GM23338 (cell line): ENCODE results near the gene CNTN1. TPM values are rescaled to one million over a fixed set of nuclear protein-coding genes. Genes with fewer than 3 reads are reported as not detected.

Experiments used
- ATAC-seq: fragments of 200-7000 bp; cut with Tn5 transposase; 3 replicates; pipeline ENCODE4 v1.9.1; 2020
- DNase-seq: peaks from one replicate; pipeline ENCODE4 v3.0.0-alpha.2; 2015; ENCODE audit warnings: low spot score
- H2AFZ ChIP-seq: fragments of 200-600 bp; sonication (generic); 2 replicates; pipeline ENCODE4 v1.8.0; 2016; ENCODE audit warnings: antibody characterized with exemption, mild to moderate bottlenecking, moderate library complexity
- H3F3A ChIP-seq: fragments of 200-600 bp; sonication (generic); replicated peaks from 2 replicates; pipeline ENCODE4 v1.8.0; 2017; ENCODE audit warnings: antibody characterized with exemption, mixed run types, low read depth
- H3K27ac ChIP-seq: fragments of 200-600 bp; sonication (generic); 2 replicates; pipeline ENCODE4 v1.6.1; 2016; ENCODE audit warnings: low read depth
- H3K27me3 ChIP-seq: fragments of 200-600 bp; sonication (generic); 2 replicates; pipeline ENCODE4 v1.8.0; 2016; ENCODE audit warnings: mild to moderate bottlenecking, mixed run types, moderate library complexity; ENCODE audit not compliant: insufficient read depth
- H3K36me3 ChIP-seq: fragments of 200-600 bp; sonication (generic); 2 replicates; pipeline ENCODE4 v1.8.0; 2016; ENCODE audit warnings: mild to moderate bottlenecking; ENCODE audit not compliant: insufficient read depth
- H3K4me1 ChIP-seq: fragments of 200-600 bp; sonication (generic); 2 replicates; pipeline ENCODE4 v1.8.0; 2016; ENCODE audit warnings: mild to moderate bottlenecking, moderate library complexity; ENCODE audit not compliant: insufficient read depth
- H3K4me2 ChIP-seq: fragments of 200-600 bp; sonication (generic); 2 replicates; pipeline ENCODE4 v1.7.1; 2017; ENCODE audit warnings: mixed run types
- H3K4me3 ChIP-seq: fragments of 200-600 bp; sonication (generic); 2 replicates; pipeline ENCODE4 v1.6.1; 2016; ENCODE audit warnings: mixed run types
- H3K79me2 ChIP-seq: fragments of 200-600 bp; sonication (generic); replicated peaks from 2 replicates; pipeline ENCODE4 v1.8.0; 2017; ENCODE audit warnings: mild to moderate bottlenecking; ENCODE audit not compliant: insufficient read depth
- H3K9me2 ChIP-seq: fragments of 200-600 bp; sonication (generic); 2 replicates; pipeline ENCODE4 v1.8.0; 2017; ENCODE audit not compliant: insufficient read depth
- H4K20me1 ChIP-seq: fragments of 200-600 bp; sonication (generic); replicated peaks from 2 replicates; pipeline ENCODE4 v1.8.0; 2017; ENCODE audit warnings: mild to moderate bottlenecking; ENCODE audit not compliant: insufficient read depth
- H3K27ac Mint-ChIP-seq: 2 replicates; pipeline ENCODE4 v1.8.0; 2020; ENCODE audit warnings: inconsistent platforms, mild to moderate bottlenecking, moderate library complexity, mixed read lengths
- H3K27me3 Mint-ChIP-seq: 3 replicates; pipeline ENCODE4 v1.8.0; 2022; ENCODE audit warnings: low read depth, mild to moderate bottlenecking, moderate library complexity, mixed read lengths, inconsistent platforms; ENCODE audit not compliant: insufficient read depth, poor library complexity
- H3K36me3 Mint-ChIP-seq: 3 replicates; pipeline ENCODE4 v1.8.0; 2021; ENCODE audit warnings: low read depth, mild to moderate bottlenecking, inconsistent platforms, moderate library complexity, mixed read lengths
- H3K4me1 Mint-ChIP-seq: 3 replicates; pipeline ENCODE4 v1.8.0; 2020; ENCODE audit warnings: mild to moderate bottlenecking, inconsistent platforms, mixed read lengths
- H3K4me3 Mint-ChIP-seq: 3 replicates; pipeline ENCODE4 v1.8.0; 2021; ENCODE audit warnings: moderate library complexity, mild to moderate bottlenecking, inconsistent platforms, mixed read lengths
- H3K9me3 Mint-ChIP-seq: 3 replicates; pipeline ENCODE4 v1.8.0; 2020; ENCODE audit warnings: moderate library complexity, mild to moderate bottlenecking, inconsistent platforms, mixed read lengths
- CREB1 ChIP-seq: fragments of 250-450 bp; sonication (Bioruptor Pico); IDR thresholded peaks from 2 replicates; pipeline ENCODE4 v1.5.0; 2020; ENCODE audit warnings: low read depth, mild to moderate bottlenecking, moderate library complexity
- EZH2 ChIP-seq: fragments of 200-600 bp; sonication (generic); IDR thresholded peaks from one replicate; pipeline ENCODE4 v1.8.0; 2017; ENCODE audit warnings: antibody characterized with exemption, mild to moderate bottlenecking, low read depth; ENCODE audit not compliant: unreplicated experiment
- EZH2phosphoT487 ChIP-seq: fragments of 200-600 bp; sonication (generic); IDR thresholded peaks from one replicate; pipeline ENCODE4 v1.8.1; 2018; ENCODE audit warnings: antibody characterized with exemption; ENCODE audit not compliant: unreplicated experiment
- JUNB ChIP-seq: IDR thresholded peaks from one replicate; pipeline ENCODE4 v1.6.1; 2016; ENCODE audit warnings: antibody characterized with exemption; ENCODE audit not compliant: unreplicated experiment
- NANOG ChIP-seq: IDR thresholded peaks from 2 replicates; pipeline ENCODE4 v1.6.1; 2016; ENCODE audit warnings: antibody characterized with exemption, borderline replicate concordance
- POLR2AphosphoS5 ChIP-seq: IDR thresholded peaks from 2 replicates; pipeline ENCODE4 v1.6.1; 2016; ENCODE audit warnings: antibody characterized with exemption, low read depth
- STAT1 ChIP-seq: IDR thresholded peaks from one replicate; pipeline ENCODE4 v1.6.1; 2016; ENCODE audit warnings: antibody characterized with exemption; ENCODE audit not compliant: unreplicated experiment
- ZNF114 ChIP-seq: fragments of 250-450 bp; sonication (Bioruptor Pico); IDR thresholded peaks from 2 replicates; pipeline ENCODE4 v1.5.0; 2020; ENCODE audit warnings: mild to moderate bottlenecking, moderate library complexity
- ZNF331 ChIP-seq: fragments of 250-450 bp; sonication (Bioruptor Pico); IDR thresholded peaks from 2 replicates; pipeline ENCODE4 v1.5.0; 2020; ENCODE audit warnings: low read depth, mild to moderate bottlenecking, moderate library complexity
- polyA plus RNA-seq: library from polyadenylated mRNA; unstranded; fragments of >200 nt; fragmentation: Nextera tagmentation; extraction: Ambion mirVana; gene quantifications from 2 replicates; pipeline ENCODE4 v1.2.1, GENCODE V29; 2016
- total RNA-seq: library from RNA; depleted of rRNA; stranded (reverse); fragments of >200 nt; shearing (Covaris generic); gene quantifications from 2 replicates; pipeline ENCODE4 v1.2.3, GENCODE V29; 2014
- TF ChIP-seq, protein P1 (sequence below): IDR thresholded peaks from one replicate; pipeline ENCODE4 v1.6.1; 2018; ENCODE audit warnings: antibody characterized with exemption; ENCODE audit not compliant: unreplicated experiment
- TF ChIP-seq, protein P2 (sequence below): IDR thresholded peaks from 2 replicates; pipeline ENCODE4 v1.6.1; 2016; ENCODE audit warnings: antibody characterized with exemption
- TF ChIP-seq, protein P3 (sequence below): fragments of 250-450 bp; sonication (Bioruptor Pico); IDR thresholded peaks from 2 replicates; pipeline ENCODE4 v1.5.0; 2020; ENCODE audit warnings: mild to moderate bottlenecking, moderate library complexity
- TF ChIP-seq, protein P4 (sequence below), 2 experiments: fragments of 200-600 bp in 1 of 2; sonication (generic) in 1 of 2; conservative IDR thresholded peaks; 2 replicates each; pipeline versions ENCODE4 v1.5.1 to v1.6.1; 2016 to 2017; ENCODE audit warnings: antibody characterized with exemption in 2 of 2, low read depth in 2 of 2, mild to moderate bottlenecking in 2 of 2, moderate library complexity in 1 of 2

Gene CNTN1
- total and polyA plus RNA-seq, 2 experiments from 2014 or later: 5.0 to 27.0 TPM

DNA sequence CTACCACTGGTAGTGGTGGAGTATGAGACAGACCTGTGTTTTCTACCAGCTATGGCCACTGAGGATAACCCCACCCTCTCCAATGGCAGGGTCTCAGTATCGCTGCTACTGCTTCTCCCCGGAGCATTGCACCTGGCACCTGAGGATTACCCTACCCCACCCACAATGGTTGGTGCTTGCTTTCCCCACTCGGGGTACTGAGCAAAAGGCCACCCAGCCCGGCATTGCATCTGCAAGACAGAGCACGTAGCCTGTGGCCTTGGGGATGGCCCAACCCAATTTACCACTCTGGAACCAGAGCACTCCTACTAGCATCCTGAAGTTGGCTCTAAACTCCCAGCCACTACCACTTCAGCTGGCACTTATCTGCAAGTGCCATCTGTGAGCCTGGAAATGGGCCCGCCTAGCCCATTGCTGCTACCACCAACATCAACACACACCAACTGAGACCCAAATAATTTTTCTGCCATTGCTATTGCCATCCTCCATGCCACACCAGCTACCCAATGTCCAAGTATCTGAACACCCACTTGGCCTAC lies 145.7 kb downstream of the CNTN1 start:
- H3K27ac ChIP-seq: no peak overlapping the region
- no peaks in the 10 kb centered on the region for H3K27me3 ChIP-seq
- no peak for DNase-seq
- Mint-ChIP-seq H3K36me3 (no peaks in the 10 kb centered on the region), H3K9me3 (no peaks in the 10 kb centered on the region; the same call in 2 of the 3 replicates), H3K27me3 (peaks cover 7% of the 10 kb centered on the region), H3K4me1 (0 out of 3 replicates have a peak, but pooled peaks cover 2% of the 10 kb centered on the region), H3K27ac (no peak overlapping the region), H3K4me3 (no peak overlapping the region)
- H3K4me1 ChIP-seq: no peaks in the 10 kb centered on the region
- no peaks in the 10 kb centered on the region for H3K36me3 ChIP-seq
- H3K9me2 ChIP-seq: no peaks in the 10 kb centered on the region
- no peaks in the 10 kb centered on the region for H3K79me2 ChIP-seq
- H4K20me1 ChIP-seq: no peaks in the 10 kb centered on the region
- TF ChIP-seq EZH2phosphoT487 (no peak), ZNF114 (CRISPR knock-in tag) (no peak), ZNF331 (CRISPR knock-in tag) (no peak), NANOG (no peak), EZH2 (no peak), POLR2AphosphoS5 (no peak), STAT1 (no peak), CREB1 (CRISPR knock-in tag) (no peak), JUNB (no peak)
- TF ChIP-seq, protein P1, sequence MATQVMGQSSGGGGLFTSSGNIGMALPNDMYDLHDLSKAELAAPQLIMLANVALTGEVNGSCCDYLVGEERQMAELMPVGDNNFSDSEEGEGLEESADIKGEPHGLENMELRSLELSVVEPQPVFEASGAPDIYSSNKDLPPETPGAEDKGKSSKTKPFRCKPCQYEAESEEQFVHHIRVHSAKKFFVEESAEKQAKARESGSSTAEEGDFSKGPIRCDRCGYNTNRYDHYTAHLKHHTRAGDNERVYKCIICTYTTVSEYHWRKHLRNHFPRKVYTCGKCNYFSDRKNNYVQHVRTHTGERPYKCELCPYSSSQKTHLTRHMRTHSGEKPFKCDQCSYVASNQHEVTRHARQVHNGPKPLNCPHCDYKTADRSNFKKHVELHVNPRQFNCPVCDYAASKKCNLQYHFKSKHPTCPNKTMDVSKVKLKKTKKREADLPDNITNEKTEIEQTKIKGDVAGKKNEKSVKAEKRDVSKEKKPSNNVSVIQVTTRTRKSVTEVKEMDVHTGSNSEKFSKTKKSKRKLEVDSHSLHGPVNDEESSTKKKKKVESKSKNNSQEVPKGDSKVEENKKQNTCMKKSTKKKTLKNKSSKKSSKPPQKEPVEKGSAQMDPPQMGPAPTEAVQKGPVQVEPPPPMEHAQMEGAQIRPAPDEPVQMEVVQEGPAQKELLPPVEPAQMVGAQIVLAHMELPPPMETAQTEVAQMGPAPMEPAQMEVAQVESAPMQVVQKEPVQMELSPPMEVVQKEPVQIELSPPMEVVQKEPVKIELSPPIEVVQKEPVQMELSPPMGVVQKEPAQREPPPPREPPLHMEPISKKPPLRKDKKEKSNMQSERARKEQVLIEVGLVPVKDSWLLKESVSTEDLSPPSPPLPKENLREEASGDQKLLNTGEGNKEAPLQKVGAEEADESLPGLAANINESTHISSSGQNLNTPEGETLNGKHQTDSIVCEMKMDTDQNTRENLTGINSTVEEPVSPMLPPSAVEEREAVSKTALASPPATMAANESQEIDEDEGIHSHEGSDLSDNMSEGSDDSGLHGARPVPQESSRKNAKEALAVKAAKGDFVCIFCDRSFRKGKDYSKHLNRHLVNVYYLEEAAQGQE: no peak
- TF ChIP-seq, protein P2, sequence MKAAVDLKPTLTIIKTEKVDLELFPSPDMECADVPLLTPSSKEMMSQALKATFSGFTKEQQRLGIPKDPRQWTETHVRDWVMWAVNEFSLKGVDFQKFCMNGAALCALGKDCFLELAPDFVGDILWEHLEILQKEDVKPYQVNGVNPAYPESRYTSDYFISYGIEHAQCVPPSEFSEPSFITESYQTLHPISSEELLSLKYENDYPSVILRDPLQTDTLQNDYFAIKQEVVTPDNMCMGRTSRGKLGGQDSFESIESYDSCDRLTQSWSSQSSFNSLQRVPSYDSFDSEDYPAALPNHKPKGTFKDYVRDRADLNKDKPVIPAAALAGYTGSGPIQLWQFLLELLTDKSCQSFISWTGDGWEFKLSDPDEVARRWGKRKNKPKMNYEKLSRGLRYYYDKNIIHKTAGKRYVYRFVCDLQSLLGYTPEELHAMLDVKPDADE: no peak
- TF ChIP-seq, protein P3, sequence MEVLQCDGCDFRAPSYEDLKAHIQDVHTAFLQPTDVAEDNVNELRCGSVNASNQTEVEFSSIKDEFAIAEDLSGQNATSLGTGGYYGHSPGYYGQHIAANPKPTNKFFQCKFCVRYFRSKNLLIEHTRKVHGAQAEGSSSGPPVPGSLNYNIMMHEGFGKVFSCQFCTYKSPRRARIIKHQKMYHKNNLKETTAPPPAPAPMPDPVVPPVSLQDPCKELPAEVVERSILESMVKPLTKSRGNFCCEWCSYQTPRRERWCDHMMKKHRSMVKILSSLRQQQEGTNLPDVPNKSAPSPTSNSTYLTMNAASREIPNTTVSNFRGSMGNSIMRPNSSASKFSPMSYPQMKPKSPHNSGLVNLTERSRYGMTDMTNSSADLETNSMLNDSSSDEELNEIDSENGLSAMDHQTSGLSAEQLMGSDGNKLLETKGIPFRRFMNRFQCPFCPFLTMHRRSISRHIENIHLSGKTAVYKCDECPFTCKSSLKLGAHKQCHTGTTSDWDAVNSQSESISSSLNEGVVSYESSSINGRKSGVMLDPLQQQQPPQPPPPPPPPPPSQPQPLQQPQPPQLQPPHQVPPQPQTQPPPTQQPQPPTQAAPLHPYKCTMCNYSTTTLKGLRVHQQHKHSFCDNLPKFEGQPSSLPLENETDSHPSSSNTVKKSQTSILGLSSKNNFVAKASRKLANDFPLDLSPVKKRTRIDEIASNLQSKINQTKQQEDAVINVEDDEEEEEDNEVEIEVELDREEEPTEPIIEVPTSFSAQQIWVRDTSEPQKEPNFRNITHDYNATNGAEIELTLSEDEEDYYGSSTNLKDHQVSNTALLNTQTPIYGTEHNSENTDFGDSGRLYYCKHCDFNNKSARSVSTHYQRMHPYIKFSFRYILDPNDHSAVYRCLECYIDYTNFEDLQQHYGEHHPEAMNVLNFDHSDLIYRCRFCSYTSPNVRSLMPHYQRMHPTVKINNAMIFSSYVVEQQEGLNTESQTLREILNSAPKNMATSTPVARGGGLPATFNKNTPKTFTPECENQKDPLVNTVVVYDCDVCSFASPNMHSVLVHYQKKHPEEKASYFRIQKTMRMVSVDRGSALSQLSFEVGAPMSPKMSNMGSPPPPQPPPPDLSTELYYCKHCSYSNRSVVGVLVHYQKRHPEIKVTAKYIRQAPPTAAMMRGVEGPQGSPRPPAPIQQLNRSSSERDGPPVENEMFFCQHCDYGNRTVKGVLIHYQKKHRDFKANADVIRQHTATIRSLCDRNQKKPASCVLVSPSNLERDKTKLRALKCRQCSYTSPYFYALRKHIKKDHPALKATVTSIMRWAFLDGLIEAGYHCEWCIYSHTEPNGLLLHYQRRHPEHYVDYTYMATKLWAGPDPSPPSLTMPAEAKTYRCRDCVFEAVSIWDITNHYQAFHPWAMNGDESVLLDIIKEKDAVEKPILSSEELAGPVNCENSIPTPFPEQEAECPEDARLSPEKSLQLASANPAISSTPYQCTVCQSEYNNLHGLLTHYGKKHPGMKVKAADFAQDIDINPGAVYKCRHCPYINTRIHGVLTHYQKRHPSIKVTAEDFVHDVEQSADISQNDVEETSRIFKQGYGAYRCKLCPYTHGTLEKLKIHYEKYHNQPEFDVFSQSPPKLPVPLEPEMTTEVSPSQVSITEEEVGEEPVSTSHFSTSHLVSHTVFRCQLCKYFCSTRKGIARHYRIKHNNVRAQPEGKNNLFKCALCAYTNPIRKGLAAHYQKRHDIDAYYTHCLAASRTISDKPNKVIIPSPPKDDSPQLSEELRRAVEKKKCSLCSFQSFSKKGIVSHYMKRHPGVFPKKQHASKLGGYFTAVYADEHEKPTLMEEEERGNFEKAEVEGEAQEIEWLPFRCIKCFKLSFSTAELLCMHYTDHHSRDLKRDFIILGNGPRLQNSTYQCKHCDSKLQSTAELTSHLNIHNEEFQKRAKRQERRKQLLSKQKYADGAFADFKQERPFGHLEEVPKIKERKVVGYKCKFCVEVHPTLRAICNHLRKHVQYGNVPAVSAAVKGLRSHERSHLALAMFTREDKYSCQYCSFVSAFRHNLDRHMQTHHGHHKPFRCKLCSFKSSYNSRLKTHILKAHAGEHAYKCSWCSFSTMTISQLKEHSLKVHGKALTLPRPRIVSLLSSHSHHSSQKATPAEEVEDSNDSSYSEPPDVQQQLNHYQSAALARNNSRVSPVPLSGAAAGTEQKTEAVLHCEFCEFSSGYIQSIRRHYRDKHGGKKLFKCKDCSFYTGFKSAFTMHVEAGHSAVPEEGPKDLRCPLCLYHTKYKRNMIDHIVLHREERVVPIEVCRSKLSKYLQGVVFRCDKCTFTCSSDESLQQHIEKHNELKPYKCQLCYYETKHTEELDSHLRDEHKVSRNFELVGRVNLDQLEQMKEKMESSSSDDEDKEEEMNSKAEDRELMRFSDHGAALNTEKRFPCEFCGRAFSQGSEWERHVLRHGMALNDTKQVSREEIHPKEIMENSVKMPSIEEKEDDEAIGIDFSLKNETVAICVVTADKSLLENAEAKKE (CRISPR knock-in tag): no peak
- TF ChIP-seq, protein P4, sequence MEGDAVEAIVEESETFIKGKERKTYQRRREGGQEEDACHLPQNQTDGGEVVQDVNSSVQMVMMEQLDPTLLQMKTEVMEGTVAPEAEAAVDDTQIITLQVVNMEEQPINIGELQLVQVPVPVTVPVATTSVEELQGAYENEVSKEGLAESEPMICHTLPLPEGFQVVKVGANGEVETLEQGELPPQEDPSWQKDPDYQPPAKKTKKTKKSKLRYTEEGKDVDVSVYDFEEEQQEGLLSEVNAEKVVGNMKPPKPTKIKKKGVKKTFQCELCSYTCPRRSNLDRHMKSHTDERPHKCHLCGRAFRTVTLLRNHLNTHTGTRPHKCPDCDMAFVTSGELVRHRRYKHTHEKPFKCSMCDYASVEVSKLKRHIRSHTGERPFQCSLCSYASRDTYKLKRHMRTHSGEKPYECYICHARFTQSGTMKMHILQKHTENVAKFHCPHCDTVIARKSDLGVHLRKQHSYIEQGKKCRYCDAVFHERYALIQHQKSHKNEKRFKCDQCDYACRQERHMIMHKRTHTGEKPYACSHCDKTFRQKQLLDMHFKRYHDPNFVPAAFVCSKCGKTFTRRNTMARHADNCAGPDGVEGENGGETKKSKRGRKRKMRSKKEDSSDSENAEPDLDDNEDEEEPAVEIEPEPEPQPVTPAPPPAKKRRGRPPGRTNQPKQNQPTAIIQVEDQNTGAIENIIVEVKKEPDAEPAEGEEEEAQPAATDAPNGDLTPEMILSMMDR (conservative IDR thresholded peaks at IDR 0.05; ENCODE audit: low read depth in 2 of 2): no peak
- no peak for ATAC-seq
- H3K4me3 ChIP-seq: no peak overlapping the region
- H2AFZ ChIP-seq: no peak overlapping the region
- H3F3A ChIP-seq: no peaks in the 10 kb centered on the region
- no peak overlapping the region for H3K4me2 ChIP-seq
